ENCODE measurements around the gene PRDX1.

PRDX1 gene

GRCh38 chr1:45550401-45551351 is 29.0 kb upstream of the PRDX1 start, which contains the start of gene AKR1A1:
AKR1A1 (plus strand) TSS chr1:45550826; CDS start chr1:45561795, 10,969 bp downstream.
- H3K4me3 ChIP-seq (ENCODE audit: low read depth, low read length) = peak within 1 kb of the TSS; percentile 91
- in situ Hi-C loops (cut with HindIII; ENCODE audit: low sequenced_read_pairs) = no loop called here
- peak; percentile 89 for DNase-seq (ENCODE audit: low read depth, low spot score)
- TF ChIP-seq, protein P1, sequence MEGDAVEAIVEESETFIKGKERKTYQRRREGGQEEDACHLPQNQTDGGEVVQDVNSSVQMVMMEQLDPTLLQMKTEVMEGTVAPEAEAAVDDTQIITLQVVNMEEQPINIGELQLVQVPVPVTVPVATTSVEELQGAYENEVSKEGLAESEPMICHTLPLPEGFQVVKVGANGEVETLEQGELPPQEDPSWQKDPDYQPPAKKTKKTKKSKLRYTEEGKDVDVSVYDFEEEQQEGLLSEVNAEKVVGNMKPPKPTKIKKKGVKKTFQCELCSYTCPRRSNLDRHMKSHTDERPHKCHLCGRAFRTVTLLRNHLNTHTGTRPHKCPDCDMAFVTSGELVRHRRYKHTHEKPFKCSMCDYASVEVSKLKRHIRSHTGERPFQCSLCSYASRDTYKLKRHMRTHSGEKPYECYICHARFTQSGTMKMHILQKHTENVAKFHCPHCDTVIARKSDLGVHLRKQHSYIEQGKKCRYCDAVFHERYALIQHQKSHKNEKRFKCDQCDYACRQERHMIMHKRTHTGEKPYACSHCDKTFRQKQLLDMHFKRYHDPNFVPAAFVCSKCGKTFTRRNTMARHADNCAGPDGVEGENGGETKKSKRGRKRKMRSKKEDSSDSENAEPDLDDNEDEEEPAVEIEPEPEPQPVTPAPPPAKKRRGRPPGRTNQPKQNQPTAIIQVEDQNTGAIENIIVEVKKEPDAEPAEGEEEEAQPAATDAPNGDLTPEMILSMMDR (IDR thresholded peaks at IDR 0.05; ENCODE audit: low read depth, low read length) = no peak

DNA sequence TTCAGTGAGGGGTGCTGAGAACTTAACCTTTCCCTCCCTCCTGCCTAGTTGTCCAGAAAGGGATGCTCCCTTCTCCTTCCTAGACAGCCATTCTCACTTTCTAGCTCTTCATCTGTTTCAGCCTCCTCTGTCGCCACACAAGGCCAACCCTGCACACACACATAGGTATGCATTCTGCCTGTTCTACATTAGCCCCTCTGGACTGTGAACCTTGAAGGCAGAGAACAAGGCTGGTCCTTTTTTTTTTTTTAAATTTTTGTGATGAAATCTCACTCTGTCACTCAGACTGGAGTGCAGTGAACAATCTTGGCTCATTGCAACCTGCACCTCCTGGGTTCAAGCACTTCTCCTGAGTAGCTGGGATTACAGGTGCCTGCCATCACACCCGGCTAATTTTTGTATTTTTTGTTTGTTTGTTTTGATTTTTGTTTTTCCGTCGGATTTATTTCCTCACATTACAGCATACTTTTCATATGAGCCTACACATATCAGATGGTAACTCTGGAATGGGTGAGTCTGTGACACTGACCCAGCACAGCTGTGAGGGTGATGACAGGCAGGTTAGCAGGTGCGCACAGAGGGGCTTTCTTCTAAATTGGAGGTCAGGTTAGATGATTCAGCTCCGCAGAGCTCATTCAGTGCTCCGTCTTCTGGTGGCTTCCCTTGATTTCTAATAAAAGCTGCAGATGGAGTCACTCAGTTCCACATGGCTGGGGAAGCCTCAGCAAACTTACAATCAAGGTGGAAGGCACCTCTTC is 24.0 kb upstream of the PRDX1 start:
- in situ Hi-C loops (cut with HindIII; ENCODE audit: low sequenced_read_pairs) = no loop called here
- no peak overlapping the region for H3K4me3 ChIP-seq (ENCODE audit: low read depth, low read length)
- TF ChIP-seq, protein P1 (IDR thresholded peaks at IDR 0.05; ENCODE audit: low read depth, low read length) = no peak
- no peak for DNase-seq (ENCODE audit: low read depth, low spot score)

DNA sequence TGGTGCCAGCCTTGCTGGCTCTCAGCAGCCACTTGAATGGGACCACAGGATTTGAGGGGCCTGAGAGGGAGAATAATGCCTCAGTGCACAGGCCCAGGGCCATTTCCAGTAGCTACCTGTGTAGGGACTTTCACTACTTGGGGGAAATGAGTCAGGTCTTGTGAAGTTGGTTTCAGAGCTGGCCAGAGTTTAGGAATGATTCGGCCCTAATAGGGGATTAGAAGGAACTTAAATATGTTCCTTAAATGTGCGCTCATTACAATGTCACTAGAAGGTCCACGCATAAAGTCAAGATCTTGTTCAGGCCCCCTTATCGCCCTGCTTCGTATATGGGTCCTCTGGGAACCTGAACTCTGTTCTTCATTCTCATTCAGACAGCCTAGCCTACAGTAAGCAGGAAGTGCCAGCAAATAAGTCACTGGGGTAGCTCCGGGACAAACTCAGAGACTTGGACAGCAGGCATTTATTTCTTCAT is 23.4 kb upstream of the PRDX1 start:
- no peak overlapping the region for H3K4me3 ChIP-seq (ENCODE audit: low read depth, low read length)
- TF ChIP-seq, protein P1 (IDR thresholded peaks at IDR 0.05; ENCODE audit: low read depth, low read length) = no peak
- no peak for DNase-seq (ENCODE audit: low read depth, low spot score)
- in situ Hi-C loops (cut with HindIII; ENCODE audit: low sequenced_read_pairs) = no loop called here

DNA sequence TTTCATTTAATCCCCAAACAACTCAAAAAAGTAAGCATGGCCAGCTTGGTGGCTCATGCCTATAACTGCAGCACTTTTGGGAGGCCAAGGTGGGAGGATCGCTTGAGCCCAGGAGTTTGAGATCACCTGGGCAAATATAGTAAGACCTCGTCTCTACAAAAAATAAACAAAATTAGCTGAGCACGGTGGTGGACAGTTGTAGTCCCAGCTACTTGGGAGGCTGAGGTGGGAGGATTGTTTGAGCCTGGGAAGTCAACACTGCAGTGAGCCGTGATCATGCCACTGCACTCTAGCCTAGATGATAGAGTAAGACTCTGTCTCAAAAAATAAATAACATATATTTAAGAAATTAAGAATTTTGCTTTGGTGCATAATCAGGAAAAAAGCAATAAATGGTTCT is 22.8 kb upstream of the PRDX1 start:
- TF ChIP-seq, protein P1 (IDR thresholded peaks at IDR 0.05; ENCODE audit: low read depth, low read length) = no peak
- in situ Hi-C loops (cut with HindIII; ENCODE audit: low sequenced_read_pairs) = no loop called here
- no peak overlapping the region for H3K4me3 ChIP-seq (ENCODE audit: low read depth, low read length)
- no peak for DNase-seq (ENCODE audit: low read depth, low spot score)

DNA sequence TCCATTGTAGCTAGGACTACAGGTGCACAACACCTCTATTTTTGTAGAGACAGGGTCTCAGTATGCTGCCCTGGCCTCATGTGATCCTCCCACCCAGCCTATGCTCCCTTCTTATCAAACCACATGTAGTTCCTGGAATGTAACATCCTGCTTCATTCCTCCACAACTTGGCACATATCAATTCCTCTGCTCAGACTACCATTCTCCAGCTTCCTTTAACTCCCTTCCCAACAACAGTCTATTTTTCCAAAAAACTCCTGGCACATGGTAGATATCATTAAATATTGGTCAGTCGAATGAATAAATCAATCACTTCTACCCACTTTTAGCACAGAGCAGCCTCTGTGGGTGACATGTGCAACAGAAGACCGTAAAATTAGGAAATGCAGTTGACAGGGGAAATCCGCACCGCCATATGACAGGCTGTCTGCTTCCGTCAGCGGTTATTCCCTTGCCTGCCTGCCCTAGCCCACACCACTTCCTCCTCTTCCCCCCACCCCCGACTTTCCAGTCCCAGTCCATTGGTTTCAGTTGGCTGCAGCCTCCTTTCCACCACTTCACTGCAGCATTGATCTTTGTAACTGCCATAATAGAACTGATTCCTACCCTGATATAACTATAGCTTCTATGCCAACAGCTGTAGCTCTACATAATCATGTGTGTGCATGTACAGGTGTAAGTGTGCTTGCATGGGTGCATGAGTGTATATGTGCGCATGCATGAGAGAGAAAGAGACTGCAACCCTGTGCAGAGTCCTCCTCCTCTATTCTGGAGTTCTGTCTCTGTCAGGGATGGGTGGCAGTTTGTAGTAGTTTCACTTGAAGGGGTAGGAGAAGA is 22.1 kb upstream of the PRDX1 start:
- no peak overlapping the region for H3K4me3 ChIP-seq (ENCODE audit: low read depth, low read length)
- TF ChIP-seq, protein P1 (IDR thresholded peaks at IDR 0.05; ENCODE audit: low read depth, low read length) = no peak
- in situ Hi-C loops (cut with HindIII; ENCODE audit: low sequenced_read_pairs) = no loop called here

GRCh38 chr1:45542591-45542990 is 20.9 kb upstream of the PRDX1 start:
- H3K4me3 ChIP-seq (ENCODE audit: low read depth, low read length) = no peak overlapping the region
- TF ChIP-seq, protein P1 (IDR thresholded peaks at IDR 0.05; ENCODE audit: low read depth, low read length) = no peak
- in situ Hi-C loops (cut with HindIII; ENCODE audit: low sequenced_read_pairs) = no loop called here
- DNase-seq (ENCODE audit: low read depth, low spot score) = no peak

More for the DNA sequence above, 22.1 kb upstream of the PRDX1 start:
- DNase-seq (ENCODE audit: low read depth, low spot score) = no peak

Data from astrocyte of the spinal cord (primary cell).